ENCODE results near the gene AP3D1. TPM values are rescaled to one million over a fixed set of nuclear protein-coding genes. Genes with fewer than 3 reads are reported as not detected.

AP3D1 gene
- total RNA-seq, 1 donor = 26.2 TPM

DNA sequence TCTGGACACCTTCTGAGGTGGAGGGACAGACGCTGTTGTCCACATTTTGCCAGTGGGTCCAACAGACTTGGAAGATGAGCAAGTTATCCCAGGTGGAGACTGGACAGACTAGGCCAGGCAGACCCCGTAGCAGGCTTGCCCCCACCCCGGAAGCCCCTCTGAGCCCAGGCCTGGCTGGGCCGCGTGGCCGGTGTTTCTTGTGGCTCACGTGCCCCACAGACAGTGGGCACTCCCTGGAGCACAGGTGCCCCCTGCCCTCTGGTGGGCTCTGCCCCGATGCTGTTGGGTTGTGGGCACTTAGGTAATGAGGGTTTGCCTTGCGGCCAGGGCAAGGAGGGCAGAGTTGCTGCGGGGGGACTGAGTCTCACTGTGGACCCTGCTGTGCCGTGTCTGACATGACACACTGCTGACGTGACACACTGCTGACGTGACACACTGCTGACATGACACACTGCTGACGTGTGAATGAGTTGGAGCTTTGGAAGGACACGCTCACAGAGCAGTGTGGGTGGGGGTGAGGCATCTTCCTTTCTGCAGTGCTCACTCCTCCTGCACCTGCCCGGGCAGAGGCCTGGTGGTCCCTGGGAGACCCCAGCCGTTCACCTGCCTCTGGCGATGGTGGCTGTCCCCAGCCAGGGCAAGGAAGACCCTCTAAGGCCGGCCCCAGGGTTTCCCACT lies 37.5 kb upstream of the AP3D1 start:
- Histone ChIP-seq H3K4me3 (ENCODE audit: low read length) (no peak overlapping the region), H3K9me3 (ENCODE audit: low read depth, low read length) (no peaks in the 10 kb centered on the region), H3K4me1 (ENCODE audit: insufficient read depth, low read length) (peaks cover 23% of the 10 kb centered on the region), H3K27me3 (ENCODE audit: insufficient read depth, low read length) (no peaks in the 10 kb centered on the region)

DNA sequence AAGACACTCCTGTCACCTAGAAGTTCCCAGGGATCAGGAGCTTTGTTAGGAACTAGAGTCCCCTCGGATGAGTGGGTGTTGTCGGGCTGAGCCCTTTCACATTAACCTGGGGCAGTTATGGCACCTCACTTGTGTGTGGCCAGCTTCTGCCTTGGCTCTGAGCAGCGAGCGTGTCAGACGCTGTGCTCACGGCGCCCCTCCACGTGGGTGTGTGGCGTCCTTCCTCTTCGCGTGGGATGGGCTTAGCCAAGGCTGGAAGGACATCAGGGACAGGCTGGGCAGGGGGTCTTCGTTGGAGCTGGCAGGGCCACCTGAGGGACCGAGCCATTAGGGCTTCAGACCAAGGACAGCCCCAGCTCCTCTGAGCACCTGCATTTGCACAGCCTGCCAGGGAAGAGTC lies 35.8 kb upstream of the AP3D1 start:
- Histone ChIP-seq H3K27me3 (ENCODE audit: insufficient read depth, low read length) (no peaks in the 10 kb centered on the region), H3K4me3 (ENCODE audit: low read length) (no peak overlapping the region), H3K9me3 (ENCODE audit: low read depth, low read length) (no peaks in the 10 kb centered on the region), H3K4me1 (ENCODE audit: insufficient read depth, low read length) (peaks cover 23% of the 10 kb centered on the region)

DNA sequence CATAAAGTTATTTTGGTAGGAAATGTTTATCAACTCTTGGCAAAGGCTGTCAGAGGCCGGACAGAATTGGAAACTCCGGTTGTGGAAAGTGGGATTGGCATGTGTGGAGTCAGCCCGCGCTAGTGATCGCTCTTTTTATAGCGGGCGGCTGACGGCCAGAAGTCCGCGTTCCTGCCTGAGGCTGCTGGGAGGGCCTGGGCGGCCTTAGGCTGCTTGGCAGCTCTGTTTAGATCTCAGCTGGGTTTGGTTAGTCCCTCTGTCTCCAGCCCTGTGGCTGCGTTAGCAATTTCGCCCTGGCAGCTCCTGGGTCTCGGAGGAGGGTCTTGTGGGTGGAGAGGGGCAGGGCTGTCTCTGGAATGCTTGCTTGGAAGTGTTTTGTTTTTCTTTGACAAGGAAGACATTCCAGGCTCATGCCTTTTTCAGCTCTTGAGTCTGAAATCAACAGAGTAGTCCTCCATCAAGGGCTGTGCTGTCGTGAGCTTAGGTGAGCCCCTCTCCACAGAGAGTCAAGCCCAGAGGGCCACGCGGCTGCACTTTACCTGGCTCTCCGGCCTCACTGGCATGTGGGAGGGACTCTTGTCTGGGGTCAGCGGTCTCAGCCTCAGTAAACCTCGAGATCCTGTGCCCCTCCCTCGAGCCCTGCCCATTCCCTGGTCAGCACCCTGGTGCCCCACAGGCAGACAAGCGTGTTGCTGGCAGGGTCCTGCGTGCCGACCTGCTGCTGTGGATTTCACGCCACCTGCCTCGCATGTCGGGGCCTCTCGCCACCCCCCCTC lies 34.9 kb upstream of the AP3D1 start:
- Histone ChIP-seq H3K9me3 (ENCODE audit: low read depth, low read length) (no peaks in the 10 kb centered on the region), H3K27me3 (ENCODE audit: insufficient read depth, low read length) (no peaks in the 10 kb centered on the region), H3K4me1 (ENCODE audit: insufficient read depth, low read length) (peaks cover 23% of the 10 kb centered on the region), H3K4me3 (ENCODE audit: low read length) (no peak overlapping the region)

- Histone ChIP-seq H3K9me3 (ENCODE audit: low read depth, low read length) (no peaks in the 10 kb centered on the region), H3K27me3 (ENCODE audit: insufficient read depth, low read length) (no peaks in the 10 kb centered on the region), H3K4me3 (ENCODE audit: low read length) (no peak overlapping the region), H3K4me1 (ENCODE audit: insufficient read depth, low read length) (peaks cover 23% of the 10 kb centered on the region)
Measured at GRCh38 chr19:2185734-2186070, 34.3 kb upstream of the AP3D1 start.

- Histone ChIP-seq H3K4me3 (ENCODE audit: low read length) (no peak overlapping the region), H3K4me1 (ENCODE audit: insufficient read depth, low read length) (peaks cover 23% of the 10 kb centered on the region), H3K9me3 (ENCODE audit: low read depth, low read length) (no peaks in the 10 kb centered on the region), H3K27me3 (ENCODE audit: insufficient read depth, low read length) (no peaks in the 10 kb centered on the region)
Measured at GRCh38 chr19:2184422-2184975, 33.1 kb upstream of the AP3D1 start.

DNA sequence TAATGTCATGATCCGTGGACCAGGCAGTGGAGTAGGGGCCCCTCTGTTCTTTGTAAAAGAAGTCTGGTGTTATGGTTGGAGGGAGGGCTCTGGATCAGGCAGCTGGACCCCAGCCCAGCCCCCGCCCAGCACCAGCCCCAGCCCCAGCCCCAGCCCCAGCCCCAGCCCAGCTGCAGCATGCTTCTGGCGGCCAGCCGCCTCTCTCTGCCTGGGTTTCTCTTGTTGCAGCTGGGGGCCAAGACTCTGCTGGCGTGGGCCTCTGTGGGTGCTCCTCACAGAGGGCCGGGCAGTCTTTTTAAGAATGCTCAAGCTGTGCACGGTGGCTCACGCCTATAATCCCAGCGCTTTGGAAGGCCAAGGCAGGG lies 30.2 kb upstream of the AP3D1 start:
- Histone ChIP-seq H3K4me3 (ENCODE audit: low read length) (no peak overlapping the region), H3K27me3 (ENCODE audit: insufficient read depth, low read length) (no peaks in the 10 kb centered on the region), H3K4me1 (ENCODE audit: insufficient read depth, low read length) (no peaks in the 10 kb centered on the region), H3K9me3 (ENCODE audit: low read depth, low read length) (no peaks in the 10 kb centered on the region)

GRCh38 chr19:2180881-2181632 lies 29.7 kb upstream of the AP3D1 start:
- no peak overlapping the region for H3K4me3 ChIP-seq (ENCODE audit: low read length)
- no peaks in the 10 kb centered on the region for H3K27me3 ChIP-seq (ENCODE audit: insufficient read depth, low read length)
- H3K9me3 ChIP-seq (ENCODE audit: low read depth, low read length) = no peaks in the 10 kb centered on the region
- no peaks in the 10 kb centered on the region for H3K4me1 ChIP-seq (ENCODE audit: insufficient read depth, low read length)

- Histone ChIP-seq H3K9me3 (ENCODE audit: low read depth, low read length) (no peaks in the 10 kb centered on the region), H3K4me1 (ENCODE audit: insufficient read depth, low read length) (no peaks in the 10 kb centered on the region), H3K4me3 (ENCODE audit: low read length) (no peak overlapping the region), H3K27me3 (ENCODE audit: insufficient read depth, low read length) (no peaks in the 10 kb centered on the region)
Measured at GRCh38 chr19:2180114-2180513, 28.7 kb upstream of the AP3D1 start.

DNA sequence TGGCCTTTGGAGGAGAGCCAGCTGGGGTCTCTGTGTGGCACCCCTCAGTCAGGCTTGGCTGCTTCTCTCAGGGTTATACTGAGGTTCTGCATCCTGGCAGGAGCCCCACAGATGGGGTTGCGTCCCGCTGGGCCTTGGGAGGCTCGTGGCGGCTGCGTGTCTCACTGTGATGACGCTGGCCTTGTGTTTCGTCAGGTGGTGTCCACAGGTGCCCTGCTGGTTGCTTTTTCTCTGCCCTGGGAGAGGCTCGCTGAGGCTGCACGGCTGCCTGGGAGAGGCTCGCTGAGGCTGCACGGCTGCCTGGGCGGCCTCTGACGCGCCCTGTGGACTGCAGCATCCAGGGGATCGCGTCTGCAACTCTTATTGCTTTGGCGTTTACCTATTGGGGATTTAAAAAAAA lies 27.7 kb upstream of the AP3D1 start:
- no peak overlapping the region for H3K4me3 ChIP-seq (ENCODE audit: low read length)

DNA sequence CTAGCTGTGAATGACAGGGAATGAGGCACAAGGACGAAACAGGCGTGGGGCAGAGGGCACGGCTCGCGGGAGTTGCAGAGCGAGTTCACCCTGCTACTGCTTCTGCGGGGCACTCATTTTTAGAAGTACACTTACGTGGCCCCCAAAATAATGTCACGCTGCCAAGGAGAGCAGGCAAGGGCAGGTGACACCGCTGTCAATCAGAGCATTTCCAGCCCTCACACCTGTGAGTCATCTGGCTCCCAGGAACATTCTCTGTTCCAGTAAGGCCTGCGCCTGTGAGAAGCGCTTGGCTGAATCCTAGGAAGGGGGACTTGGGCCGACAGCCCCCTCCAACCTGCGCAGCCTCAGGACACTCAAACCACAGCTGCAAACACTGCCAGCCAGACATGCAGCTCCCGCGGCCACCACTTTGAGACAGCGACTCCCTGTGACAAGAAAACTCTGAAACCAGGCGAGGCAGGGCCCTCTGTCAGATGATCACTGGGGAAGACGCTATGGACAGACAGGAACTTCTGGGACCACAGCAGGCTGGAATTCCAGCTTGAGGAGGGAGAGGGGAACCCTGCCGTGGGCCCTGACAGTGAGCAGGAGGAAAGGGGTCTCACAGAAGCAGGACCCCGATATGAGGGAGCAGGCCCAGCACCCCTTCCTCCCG lies 25.1 kb upstream of the AP3D1 start:
- H3K4me1 ChIP-seq (ENCODE audit: insufficient read depth, low read length) = peaks cover 6% of the 10 kb centered on the region
- no peaks in the 10 kb centered on the region for H3K27me3 ChIP-seq (ENCODE audit: insufficient read depth, low read length)
- H3K9me3 ChIP-seq (ENCODE audit: low read depth, low read length) = no peaks in the 10 kb centered on the region

More for the DNA sequence above, 27.7 kb upstream of the AP3D1 start:
- H3K4me1 ChIP-seq (ENCODE audit: insufficient read depth, low read length) = no peaks in the 10 kb centered on the region
- no peaks in the 10 kb centered on the region for H3K9me3 ChIP-seq (ENCODE audit: low read depth, low read length)
- no peaks in the 10 kb centered on the region for H3K27me3 ChIP-seq (ENCODE audit: insufficient read depth, low read length)

GRCh38 chr19:2175742-2176141 lies 24.4 kb upstream of the AP3D1 start:
- Histone ChIP-seq H3K4me3 (ENCODE audit: low read length) (no peak overlapping the region), H3K4me1 (ENCODE audit: insufficient read depth, low read length) (peaks cover 13% of the 10 kb centered on the region), H3K9me3 (ENCODE audit: low read depth, low read length) (no peaks in the 10 kb centered on the region), H3K27me3 (ENCODE audit: insufficient read depth, low read length) (no peaks in the 10 kb centered on the region)

More for the DNA sequence above, 25.1 kb upstream of the AP3D1 start:
- H3K4me3 ChIP-seq (ENCODE audit: low read length) = no peak overlapping the region

- Histone ChIP-seq H3K4me3 (ENCODE audit: low read length) (no peak overlapping the region), H3K27me3 (ENCODE audit: insufficient read depth, low read length) (no peaks in the 10 kb centered on the region), H3K9me3 (ENCODE audit: low read depth, low read length) (no peaks in the 10 kb centered on the region), H3K4me1 (ENCODE audit: insufficient read depth, low read length) (peaks cover 31% of the 10 kb centered on the region)
Measured at GRCh38 chr19:2173767-2174577, 22.6 kb upstream of the AP3D1 start.

DNA sequence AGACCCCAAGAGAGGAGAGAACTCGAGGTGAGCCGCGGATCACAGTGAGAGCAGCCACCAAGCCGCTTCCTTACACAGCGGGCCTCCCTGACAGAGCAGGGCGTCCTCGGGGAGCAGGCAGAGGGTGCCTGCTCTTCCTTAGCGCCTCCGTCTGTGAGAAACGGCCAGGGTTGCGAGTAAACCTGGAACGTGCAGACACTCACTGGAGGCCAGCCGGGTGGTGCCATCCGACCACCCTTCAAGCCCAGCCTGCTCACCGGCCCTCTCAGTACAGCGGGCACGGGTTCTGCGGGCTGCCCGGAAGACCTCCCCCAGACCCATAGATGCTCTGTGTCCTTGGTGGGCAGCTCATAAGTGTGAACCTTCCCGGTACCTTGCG lies 22.0 kb upstream of the AP3D1 start:
- Histone ChIP-seq H3K4me1 (ENCODE audit: insufficient read depth, low read length) (peaks cover 37% of the 10 kb centered on the region), H3K4me3 (ENCODE audit: low read length) (no peak overlapping the region), H3K9me3 (ENCODE audit: low read depth, low read length) (no peaks in the 10 kb centered on the region), H3K27me3 (ENCODE audit: insufficient read depth, low read length) (no peaks in the 10 kb centered on the region)

Data from mononuclear cell (primary cell).